ENCODE results near the gene FOXB2.
"Not testable (repeated sequence)": the region's sequence is repeated elsewhere in the genome, so short reads cannot be mapped to it uniquely, and the experiment has no call there.

FOXB2 gene

GRCh38 chr9:77016526-77017504 lies 2.6 kb upstream of the FOXB2 start:
- no peak for DNase-seq

- no peak for DNase-seq
Measured at GRCh38 chr9:77017505-77017894, 2.0 kb upstream of the FOXB2 start.

- DNase-seq, result no peak
Measured at GRCh38 chr9:77018058-77018968, 1.1 kb upstream of the FOXB2 start.

- DNase-seq, result no peak
Measured at GRCh38 chr9:77018969-77019235, 553 bp upstream of the FOXB2 start.

- no peak for DNase-seq
Measured at GRCh38 chr9:77019926-77020412, 514 bp downstream of the FOXB2 start.

GRCh38 chr9:77020413-77021290 lies 1.2 kb downstream of the FOXB2 start:
- no peak for DNase-seq

- DNase-seq, result no peak
Measured at GRCh38 chr9:77021291-77021894, 1.9 kb downstream of the FOXB2 start.

GRCh38 chr9:77021922-77022782 lies 2.7 kb downstream of the FOXB2 start:
- DNase-seq, result no peak

GRCh38 chr9:77022783-77023440 lies 3.5 kb downstream of the FOXB2 start:
- DNase-seq, result no peak

GRCh38 chr9:77023726-77024125 lies 4.3 kb downstream of the FOXB2 start:
- no peak for DNase-seq

GRCh38 chr9:77024776-77025545 lies 5.5 kb downstream of the FOXB2 start:
- DNase-seq, result no peak

- DNase-seq, result no peak
Measured at GRCh38 chr9:77028478-77028877, 9.0 kb downstream of the FOXB2 start.

GRCh38 chr9:77030045-77030444 lies 10.6 kb downstream of the FOXB2 start:
- DNase-seq, result no peak

GRCh38 chr9:77038281-77039036 lies 19.0 kb downstream of the FOXB2 start:
- DNase-seq, result no peak

GRCh38 chr9:77040340-77040739 lies 20.9 kb downstream of the FOXB2 start:
- no peak for DNase-seq

GRCh38 chr9:77043743-77044142 lies 24.3 kb downstream of the FOXB2 start:
- not testable (repeated sequence) for DNase-seq

GRCh38 chr9:77060681-77061080 lies 41.2 kb downstream of the FOXB2 start:
- not testable (repeated sequence) for DNase-seq

GRCh38 chr9:77063645-77064285 lies 44.3 kb downstream of the FOXB2 start:
- no peak for DNase-seq

GRCh38 chr9:77066388-77066787 lies 46.9 kb downstream of the FOXB2 start:
- DNase-seq, result no peak
